ENCODE measurements around the gene PHTF1. TPM values are rescaled to one million over a fixed set of nuclear protein-coding genes. Genes with fewer than 3 reads are reported as not detected.

The PHTF1 gene
- total and polyA plus RNA-seq, 2 donors (not counting 1 experiment from before 2014, with no cell fraction given), result 3.6 to 18.5 TPM

DNA sequence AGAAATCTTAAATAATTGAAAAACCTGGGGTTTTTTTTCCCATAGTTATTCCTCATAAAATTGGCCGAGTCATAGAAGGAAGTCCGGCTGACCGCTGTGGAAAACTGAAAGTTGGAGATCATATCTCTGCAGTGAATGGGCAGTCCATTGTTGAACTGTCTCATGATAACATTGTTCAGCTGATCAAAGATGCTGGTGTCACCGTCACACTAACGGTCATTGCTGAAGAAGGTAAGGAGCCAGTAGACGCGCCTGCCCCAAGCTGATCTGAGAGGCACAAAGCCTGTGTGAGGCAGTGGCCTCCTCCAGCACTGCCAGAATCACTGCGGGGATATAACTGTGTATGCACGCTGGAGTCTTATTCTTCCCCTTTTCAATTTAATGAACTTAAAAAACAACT, 100.3 kb downstream of the PHTF1 start:
- ChIA-PET POLR2A (no interaction called here), CTCF (no interaction called here)
- no peaks in the 10 kb centered on the region for H3K27me3 Mint-ChIP-seq
- no peak overlapping the region for H3K27ac Mint-ChIP-seq
- Histone ChIP-seq H3K27ac (ENCODE audit: low read length in 2 of 2) (no peak overlapping the region), H3K4me3 (ENCODE audit: control extremely low read depth in 1 of 5, extremely low read depth in 1 of 5, insufficient read depth in 1 of 5, low read depth in 2 of 5, low read length in 4 of 5) (no peak overlapping the region), H3K79me2 (ENCODE audit: control insufficient read depth, insufficient read depth, low read length) (no peaks in the 10 kb centered on the region), H4K20me1 (ENCODE audit: control insufficient read depth, insufficient read depth, low read length, poor library complexity, severe bottlenecking) (no peaks in the 10 kb centered on the region), H3K9ac (ENCODE audit: low read length) (no peak overlapping the region), H3K4me2 (replicated peaks; ENCODE audit: low read depth, low read length, poor library complexity, severe bottlenecking) (no peak overlapping the region), H3K4me1 (ENCODE audit: control insufficient read depth in 2 of 2, insufficient read depth in 2 of 2, low read length in 2 of 2) (no peaks in the 10 kb centered on the region), H3K9me3 (ENCODE audit: control extremely low read depth in 1 of 3, control insufficient read depth in 2 of 3, insufficient read depth in 1 of 3, low read length in 2 of 3) (no peaks in the 10 kb centered on the region), H2AFZ (ENCODE audit: insufficient read depth, low read depth, low read length, poor library complexity, severe bottlenecking) (no peak overlapping the region), H3K27me3 (replicated peaks in 1 of 4; ENCODE audit: control extremely low read depth in 1 of 4, control insufficient read depth in 3 of 4, insufficient read depth in 4 of 4, low read length in 3 of 4) (no peaks in the 10 kb centered on the region), H3K36me3 (replicated peaks in 1 of 2; ENCODE audit: control extremely low read depth in 1 of 2, control insufficient read depth in 1 of 2, extremely low read depth in 1 of 2, insufficient read depth in 2 of 2, low read length in 1 of 2) (no peaks in the 10 kb centered on the region)
- H3K4me3 Mint-ChIP-seq, result no peak overlapping the region
- 96% methylated on average over 7 of the region's 9 CpGs for WGBS (ENCODE audit: insufficient coverage)
- H3K9me3 Mint-ChIP-seq (ENCODE audit: insufficient read depth), result no peaks in the 10 kb centered on the region
- intact Hi-C loops (cut with micrococcal nuclease), result no loop called here
- ATAC-seq (ENCODE audit: low read depth) (no peak), DNase-seq (no peak)
- no peak for TF ChIP-seq EZH2 (IDR thresholded peaks at IDR 0.05; ENCODE audit: borderline replicate concordance, insufficient read depth, low read depth, low read length, poor library complexity, severe bottlenecking)
- TF ChIP-seq, protein P1, sequence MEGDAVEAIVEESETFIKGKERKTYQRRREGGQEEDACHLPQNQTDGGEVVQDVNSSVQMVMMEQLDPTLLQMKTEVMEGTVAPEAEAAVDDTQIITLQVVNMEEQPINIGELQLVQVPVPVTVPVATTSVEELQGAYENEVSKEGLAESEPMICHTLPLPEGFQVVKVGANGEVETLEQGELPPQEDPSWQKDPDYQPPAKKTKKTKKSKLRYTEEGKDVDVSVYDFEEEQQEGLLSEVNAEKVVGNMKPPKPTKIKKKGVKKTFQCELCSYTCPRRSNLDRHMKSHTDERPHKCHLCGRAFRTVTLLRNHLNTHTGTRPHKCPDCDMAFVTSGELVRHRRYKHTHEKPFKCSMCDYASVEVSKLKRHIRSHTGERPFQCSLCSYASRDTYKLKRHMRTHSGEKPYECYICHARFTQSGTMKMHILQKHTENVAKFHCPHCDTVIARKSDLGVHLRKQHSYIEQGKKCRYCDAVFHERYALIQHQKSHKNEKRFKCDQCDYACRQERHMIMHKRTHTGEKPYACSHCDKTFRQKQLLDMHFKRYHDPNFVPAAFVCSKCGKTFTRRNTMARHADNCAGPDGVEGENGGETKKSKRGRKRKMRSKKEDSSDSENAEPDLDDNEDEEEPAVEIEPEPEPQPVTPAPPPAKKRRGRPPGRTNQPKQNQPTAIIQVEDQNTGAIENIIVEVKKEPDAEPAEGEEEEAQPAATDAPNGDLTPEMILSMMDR (IDR thresholded peaks at IDR 0.05), result no peak
- no peaks in the 10 kb centered on the region for H3K4me1 Mint-ChIP-seq

DNA sequence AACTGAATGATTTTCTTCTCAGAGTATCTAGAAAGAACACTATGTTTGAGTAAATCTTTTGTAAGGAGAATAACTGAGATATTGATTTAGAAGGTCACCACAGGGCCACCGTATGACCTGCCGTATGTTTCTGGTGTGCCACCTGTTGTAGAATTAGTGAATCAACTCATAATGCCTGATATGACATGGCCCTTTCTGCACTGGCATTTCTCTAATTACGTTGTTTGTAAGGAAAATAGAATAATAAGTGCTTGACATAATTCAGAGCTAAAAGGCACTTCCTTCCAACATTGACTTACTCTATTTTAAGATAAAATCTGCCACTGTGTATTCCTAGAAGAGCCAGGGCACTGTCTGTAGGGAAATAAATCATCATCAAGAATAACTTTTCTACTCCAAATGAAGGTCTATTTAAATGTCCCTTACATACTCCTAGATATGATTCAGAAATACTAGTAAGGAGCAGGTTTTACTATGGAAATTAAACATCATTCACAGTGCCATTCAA, 101.7 kb downstream of the PHTF1 start:
- Mint-ChIP-seq H3K27ac (no peak overlapping the region), H3K27me3 (no peaks in the 10 kb centered on the region), H3K9me3 (ENCODE audit: insufficient read depth) (no peaks in the 10 kb centered on the region), H3K4me3 (no peak overlapping the region), H3K4me1 (no peaks in the 10 kb centered on the region)
- H3K27ac ChIP-seq (ENCODE audit: low read length in 2 of 2), result no peak overlapping the region
- no peaks in the 10 kb centered on the region for H3K9me3 ChIP-seq (ENCODE audit: control extremely low read depth in 1 of 3, control insufficient read depth in 2 of 3, insufficient read depth in 1 of 3, low read length in 2 of 3)
- no peak overlapping the region for H3K9ac ChIP-seq (ENCODE audit: low read length)
- ChIA-PET CTCF (no interaction called here), POLR2A (no interaction called here)
- no peaks in the 10 kb centered on the region for H3K79me2 ChIP-seq (ENCODE audit: control insufficient read depth, insufficient read depth, low read length)
- ATAC-seq (ENCODE audit: low read depth), result no peak
- H3K36me3 ChIP-seq (replicated peaks in 1 of 2; ENCODE audit: control extremely low read depth in 1 of 2, control insufficient read depth in 1 of 2, extremely low read depth in 1 of 2, insufficient read depth in 2 of 2, low read length in 1 of 2), result no peaks in the 10 kb centered on the region
- no CpG with 5 or more reads among the region's 3 CpGs for WGBS (ENCODE audit: insufficient coverage)
- H3K4me1 ChIP-seq (ENCODE audit: control insufficient read depth in 2 of 2, insufficient read depth in 2 of 2, low read length in 2 of 2), result no peaks in the 10 kb centered on the region
- TF ChIP-seq EZH2 (IDR thresholded peaks at IDR 0.05; ENCODE audit: borderline replicate concordance, insufficient read depth, low read depth, low read length, poor library complexity, severe bottlenecking), result no peak
- TF ChIP-seq, protein P1 (IDR thresholded peaks at IDR 0.05), result no peak
- no peak for DNase-seq
- intact Hi-C loops (cut with micrococcal nuclease), result no loop called here
- no peaks in the 10 kb centered on the region for H4K20me1 ChIP-seq (ENCODE audit: control insufficient read depth, insufficient read depth, low read length, poor library complexity, severe bottlenecking)
- no peak overlapping the region for H2AFZ ChIP-seq (ENCODE audit: insufficient read depth, low read depth, low read length, poor library complexity, severe bottlenecking)
- H3K4me3 ChIP-seq (ENCODE audit: control extremely low read depth in 1 of 5, extremely low read depth in 1 of 5, insufficient read depth in 1 of 5, low read depth in 2 of 5, low read length in 4 of 5), result no peak overlapping the region
- no peak overlapping the region for H3K4me2 ChIP-seq (replicated peaks; ENCODE audit: low read depth, low read length, poor library complexity, severe bottlenecking)
- H3K27me3 ChIP-seq (replicated peaks in 1 of 4; ENCODE audit: control extremely low read depth in 1 of 4, control insufficient read depth in 3 of 4, insufficient read depth in 4 of 4, low read length in 3 of 4), result no peaks in the 10 kb centered on the region
